ENCODE measurements around the gene KLHDC8B.
A peak's percentile ranks its signal among the peaks of the same experiment; 100 is the strongest.

The KLHDC8B gene

GRCh38 chr3:49158792-49159191 is 12.6 kb upstream of the KLHDC8B start:
- DNase-seq (ENCODE audit: low spot score): no peak

GRCh38 chr3:49161197-49161596 is 10.2 kb upstream of the KLHDC8B start:
- DNase-seq (ENCODE audit: low spot score): no peak

- no peak for DNase-seq (ENCODE audit: low spot score)
These were observed 9.4 kb upstream of the KLHDC8B start for GRCh38 chr3:49161808-49162530.

- DNase-seq (ENCODE audit: low spot score): no peak
These were observed 8.5 kb upstream of the KLHDC8B start for GRCh38 chr3:49162751-49163419.

GRCh38 chr3:49163609-49164008 is 7.8 kb upstream of the KLHDC8B start:
- DNase-seq (ENCODE audit: low spot score): no peak

- DNase-seq (ENCODE audit: low spot score): no peak
These were observed 6.2 kb upstream of the KLHDC8B start for GRCh38 chr3:49164983-49165720.

- peak; percentile 91 for DNase-seq (ENCODE audit: low spot score)
These were observed 5.3 kb upstream of the KLHDC8B start, which contains the start of gene CCDC71 for GRCh38 chr3:49165771-49166751. Gene CCDC71 (minus strand): TSS chr3:49166331. CDS start chr3:49164208, 2,123 bp downstream.

GRCh38 chr3:49166752-49167556 is 4.4 kb upstream of the KLHDC8B start:
- peak; percentile 19 for DNase-seq (ENCODE audit: low spot score)

GRCh38 chr3:49170744-49171118 is 667 bp upstream of the KLHDC8B start:
- DNase-seq (ENCODE audit: low spot score): no peak

- DNase-seq (ENCODE audit: low spot score): no peak
These were observed 540 bp downstream of the KLHDC8B start for GRCh38 chr3:49171775-49172500.

- no peak for DNase-seq (ENCODE audit: low spot score)
These were observed 1.2 kb downstream of the KLHDC8B start for GRCh38 chr3:49172551-49173041.

- no peak for DNase-seq (ENCODE audit: low spot score)
These were observed 1.9 kb downstream of the KLHDC8B start for GRCh38 chr3:49173116-49173791.

GRCh38 chr3:49173792-49174170 is 2.4 kb downstream of the KLHDC8B start:
- no peak for DNase-seq (ENCODE audit: low spot score)

- no peak for DNase-seq (ENCODE audit: low spot score)
These were observed 3.1 kb downstream of the KLHDC8B start for GRCh38 chr3:49174397-49174985.

- no peak for DNase-seq (ENCODE audit: low spot score)
These were observed 4.1 kb downstream of the KLHDC8B start for GRCh38 chr3:49175530-49175929.

- no peak for DNase-seq (ENCODE audit: low spot score)
These were observed 5.7 kb downstream of the KLHDC8B start for GRCh38 chr3:49177073-49177472.

GRCh38 chr3:49180116-49180515 is 8.7 kb downstream of the KLHDC8B start:
- no peak for DNase-seq (ENCODE audit: low spot score)

GRCh38 chr3:49181351-49181750 is 10.0 kb downstream of the KLHDC8B start:
- no peak for DNase-seq (ENCODE audit: low spot score)

GRCh38 chr3:49182682-49183081 is 11.3 kb downstream of the KLHDC8B start:
- DNase-seq (ENCODE audit: low spot score): no peak
